ENCODE results near the gene NR6A1. TPM values are rescaled to one million over a fixed set of nuclear protein-coding genes. Genes with fewer than 3 reads are reported as not detected.

NR6A1 gene
- polyA plus RNA-seq, 3 donors = 0.13 to 0.61 (median 0.22) TPM

- WGBS, 3 donors = 96 to 98% (median 97%) methylated on average over 3 of the region's 3 CpGs
These were observed 88.1 kb downstream of the NR6A1 start for GRCh38 chr9:124683043-124683442.

GRCh38 chr9:124680714-124681390, 90.3 kb downstream of the NR6A1 start:
- WGBS, 3 donors = 81 to 87% (median 83%) methylated on average over 1 of the region's 1 CpG
- no peak overlapping the region for H3K27ac ChIP-seq (ENCODE audit: low read depth, low read length)

More at GRCh38 chr9:124683043-124683442, 88.1 kb downstream of the NR6A1 start:
- no peak overlapping the region for H3K27ac ChIP-seq (ENCODE audit: low read depth, low read length)

GRCh38 chr9:124680049-124680448, 91.1 kb downstream of the NR6A1 start:
- H3K27ac ChIP-seq (ENCODE audit: low read depth, low read length) = no peak overlapping the region
- 85 to 92% (median 87%) methylated on average over 1 of the region's 1 CpG for WGBS, 3 donors

GRCh38 chr9:124676159-124676551, 95.0 kb downstream of the NR6A1 start:
- WGBS, 3 donors = 28 to 73% (median 65%) methylated on average over 2 of the region's 2 CpGs
- no peak overlapping the region for H3K27ac ChIP-seq (ENCODE audit: low read depth, low read length)

- no peak overlapping the region for H3K27ac ChIP-seq (ENCODE audit: low read depth, low read length)
- 37 to 83% (median 80%) methylated on average over 6 of the region's 6 CpGs for whole genome bisulfite sequencing, 3 donors
These were observed 95.6 kb downstream of the NR6A1 start for GRCh38 chr9:124675261-124676158.

- WGBS, 3 donors = 54 to 92% (median 91%) methylated on average over 2 of the region's 2 CpGs
- no peak overlapping the region for H3K27ac ChIP-seq (ENCODE audit: low read depth, low read length)
These were observed 96.5 kb downstream of the NR6A1 start for GRCh38 chr9:124674651-124675050.

GRCh38 chr9:124673063-124673462, 98.0 kb downstream of the NR6A1 start:
- no peak overlapping the region for H3K27ac ChIP-seq (ENCODE audit: low read depth, low read length)
- whole genome bisulfite sequencing, 3 donors = 59 to 97% (median 94%) methylated on average over 3 of the region's 3 CpGs

GRCh38 chr9:124671861-124672260, 99.2 kb downstream of the NR6A1 start:
- WGBS, 3 donors = 91 to 95% (median 91%) methylated on average over 6 of the region's 6 CpGs
- H3K27ac ChIP-seq (ENCODE audit: low read depth, low read length) = no peak overlapping the region

GRCh38 chr9:124666642-124667041, 104.5 kb downstream of the NR6A1 start:
- H3K27ac ChIP-seq (ENCODE audit: low read depth, low read length) = no peak overlapping the region
- 87 to 95% (median 94%) methylated on average over 5 of the region's 5 CpGs for WGBS, 3 donors

GRCh38 chr9:124665391-124666058, 105.6 kb downstream of the NR6A1 start:
- WGBS, 3 donors = 77 to 92% (median 87%) methylated on average over 5 of the region's 5 CpGs
- H3K27ac ChIP-seq (ENCODE audit: low read depth, low read length) = no peak overlapping the region

GRCh38 chr9:124664143-124664542, 107.0 kb downstream of the NR6A1 start:
- H3K27ac ChIP-seq (ENCODE audit: low read depth, low read length) = no peak overlapping the region
- WGBS, 3 donors = 91 to 98% (median 93%) methylated on average over 2 of the region's 2 CpGs

- H3K27ac ChIP-seq (ENCODE audit: low read depth, low read length) = no peak overlapping the region
- 77 to 89% (median 77%) methylated on average over 6 of the region's 6 CpGs for WGBS, 3 donors
These were observed 107.8 kb downstream of the NR6A1 start for GRCh38 chr9:124663046-124663961.

GRCh38 chr9:124662561-124662960, 108.5 kb downstream of the NR6A1 start:
- no peak overlapping the region for H3K27ac ChIP-seq (ENCODE audit: low read depth, low read length)
- 49 to 74% (median 71%) methylated on average over 2 of the region's 2 CpGs for WGBS, 3 donors

GRCh38 chr9:124661271-124661670, 109.8 kb downstream of the NR6A1 start:
- no peak overlapping the region for H3K27ac ChIP-seq (ENCODE audit: low read depth, low read length)
- WGBS, 3 donors = 44 to 86% (median 82%) methylated on average over 4 of the region's 4 CpGs

- 6 to 7% (median 7%) methylated on average over 11 of the region's 11 CpGs for WGBS, 3 donors
- no peak overlapping the region for H3K27ac ChIP-seq (ENCODE audit: low read depth, low read length)
These were observed 110.7 kb downstream of the NR6A1 start for GRCh38 chr9:124660341-124660801.

- WGBS, 3 donors = 0 to 2% (median 1%) methylated on average over 15 of the region's 15 CpGs
These were observed 111.9 kb downstream of the NR6A1 start for GRCh38 chr9:124659099-124659659.

GRCh38 chr9:124658165-124659017, 112.7 kb downstream of the NR6A1 start:
- WGBS, 3 donors = 2 to 3% (median 2%) methylated on average over 14 of the region's 14 CpGs
- no peak overlapping the region for H3K27ac ChIP-seq (ENCODE audit: low read depth, low read length)

More at GRCh38 chr9:124659099-124659659, 111.9 kb downstream of the NR6A1 start:
- H3K27ac ChIP-seq (ENCODE audit: low read depth, low read length) = peak overlapping the region; percentile 40

Data from adipose tissue (tissue), 3 donors.